NT2/D1 (cell line): ENCODE results near the gene ZNF784.

Experiments used
- YY1 ChIP-seq: IDR thresholded peaks from 2 replicates; pipeline ENCODE4 v1.6.1; 2011; ENCODE audit not compliant: insufficient read length, insufficient read depth
- ZNF274 ChIP-seq: IDR thresholded peaks from 2 replicates; pipeline ENCODE4 v1.6.1; 2011; ENCODE audit warnings: mild to moderate bottlenecking, low read depth, low read length

DNA sequence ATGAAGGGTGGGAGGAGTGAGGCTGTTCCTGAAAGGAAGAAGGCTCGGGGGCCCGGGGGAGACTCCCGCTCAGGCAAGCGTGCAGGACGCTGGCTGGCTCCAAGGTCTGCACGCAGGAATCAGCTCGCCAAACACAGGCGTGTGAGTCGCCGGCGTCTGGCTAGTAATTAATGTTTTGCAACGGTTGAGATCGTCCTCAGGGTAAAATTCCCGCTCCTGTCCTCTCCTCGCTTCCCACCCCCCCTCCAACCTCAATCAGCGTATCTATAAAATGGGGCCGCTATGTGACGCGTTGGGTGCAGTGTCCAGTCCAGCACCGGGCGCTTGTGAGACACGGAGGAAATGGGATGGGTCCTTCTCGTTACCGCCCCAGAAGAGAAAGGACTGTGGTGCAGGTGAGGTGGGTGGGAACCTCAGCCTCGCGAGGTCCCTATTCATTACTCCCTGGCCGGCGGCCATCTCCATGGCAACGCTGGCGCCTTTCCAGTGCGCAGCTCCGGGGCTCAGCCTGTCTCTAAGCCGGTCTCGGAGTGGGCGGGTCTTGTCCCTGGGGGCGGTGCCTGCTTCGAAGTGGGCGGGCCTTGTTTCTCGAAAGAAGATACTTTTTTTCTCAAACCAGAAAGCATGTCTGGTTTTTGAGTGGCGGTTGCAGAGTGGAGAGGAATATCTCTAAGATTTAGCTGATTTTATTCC, 37.2 kb downstream of the ZNF784 start:
- TF ChIP-seq ZNF274 (no peak), YY1 (no peak)
